Measurements from ENCODE around the gene ZNG1A. TPM values are rescaled to one million over a fixed set of nuclear protein-coding genes. Genes with fewer than 3 reads are reported as not detected.
A peak's percentile ranks its signal among the peaks of the same experiment; 100 is the strongest.
"Not testable (repeated sequence)": the region's sequence is repeated elsewhere in the genome, so short reads cannot be mapped to it uniquely, and the experiment has no call there.

Gene ZNG1A
- 10 to 100 TPM; 32.3 to 70.1 (median 36.4) TPM for total RNA-seq

DNA sequence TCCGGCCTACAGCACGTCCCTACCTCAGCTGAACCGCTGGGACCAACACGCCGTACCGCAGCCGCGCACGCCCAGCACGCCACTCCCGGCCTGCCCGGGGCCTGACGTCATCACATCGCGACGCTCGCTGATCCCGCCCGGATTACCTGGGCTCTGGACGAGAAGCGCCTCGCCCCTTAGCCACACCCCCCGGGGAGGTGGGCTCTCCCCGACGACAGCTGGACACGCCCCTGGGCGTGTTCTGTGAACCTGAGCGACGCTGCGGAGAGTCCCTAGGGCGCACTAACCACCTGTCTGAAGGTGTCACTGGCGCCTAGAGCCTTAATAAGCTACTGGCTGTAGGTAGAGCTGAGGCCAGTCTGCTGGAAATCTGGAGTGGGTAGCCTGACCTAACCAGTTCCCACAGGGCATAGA is at the start of gene ZNG1A:
Gene ZNG1A, minus strand, starts transcription at position 87 of the 414 bp plus-strand sequence. CDS start 87 bp downstream, outside the sequence.
- intact Hi-C loops (cut with DNase I; ENCODE audit: low total_unique reads); H3K9me3 ChIP-seq; H3K27me3 ChIP-seq; H3K36me3 ChIP-seq; H3K4me1 ChIP-seq: not testable (repeated sequence)
- Histone ChIP-seq H3K4me3 (peak within 1 kb of the TSS; percentile 37 to 54 (median 45)), H3K27ac (peak within 1 kb of the TSS; percentile 69 to 73)
- peak; percentile 81 to 86 for DNase-seq (ENCODE audit: low spot score in 2 of 2)

DNA sequence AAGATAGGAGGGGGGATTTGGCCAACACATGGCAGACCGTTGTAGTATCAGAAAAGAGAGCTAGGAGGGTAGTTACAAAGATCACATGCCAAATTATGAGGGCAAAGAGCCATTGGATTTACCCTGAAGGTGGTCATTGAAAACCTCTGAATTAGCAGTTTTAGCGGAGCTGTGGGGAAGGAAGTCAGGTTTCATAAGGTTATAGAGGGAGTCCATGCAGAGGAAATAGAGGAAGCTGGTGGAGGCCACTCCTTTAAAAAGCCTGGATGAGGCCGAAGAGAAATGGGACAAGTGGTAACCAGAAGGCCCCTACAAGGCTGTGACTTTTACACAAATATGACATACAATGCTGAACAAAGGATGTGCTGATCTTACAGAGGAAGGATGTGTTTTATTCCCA is 49.0 kb upstream of the ZNG1A start:
- no peak for DNase-seq (ENCODE audit: low spot score in 2 of 2)
- no peaks in the 10 kb centered on the region for H3K36me3 ChIP-seq
- H3K27ac ChIP-seq: no peak overlapping the region
- H3K4me3 ChIP-seq: no peak overlapping the region
- no peaks in the 10 kb centered on the region for H3K4me1 ChIP-seq
- H3K27me3 ChIP-seq: no peaks in the 10 kb centered on the region
- intact Hi-C loops (cut with DNase I; ENCODE audit: low total_unique reads): no loop called here
- no peaks in the 10 kb centered on the region for H3K9me3 ChIP-seq
- TF ChIP-seq POLR2AphosphoS5 (IDR thresholded peaks at IDR 0.05): no peak
- TF ChIP-seq POLR2A (IDR thresholded peaks at IDR 0.05): no peak
- TF ChIP-seq, protein P1, sequence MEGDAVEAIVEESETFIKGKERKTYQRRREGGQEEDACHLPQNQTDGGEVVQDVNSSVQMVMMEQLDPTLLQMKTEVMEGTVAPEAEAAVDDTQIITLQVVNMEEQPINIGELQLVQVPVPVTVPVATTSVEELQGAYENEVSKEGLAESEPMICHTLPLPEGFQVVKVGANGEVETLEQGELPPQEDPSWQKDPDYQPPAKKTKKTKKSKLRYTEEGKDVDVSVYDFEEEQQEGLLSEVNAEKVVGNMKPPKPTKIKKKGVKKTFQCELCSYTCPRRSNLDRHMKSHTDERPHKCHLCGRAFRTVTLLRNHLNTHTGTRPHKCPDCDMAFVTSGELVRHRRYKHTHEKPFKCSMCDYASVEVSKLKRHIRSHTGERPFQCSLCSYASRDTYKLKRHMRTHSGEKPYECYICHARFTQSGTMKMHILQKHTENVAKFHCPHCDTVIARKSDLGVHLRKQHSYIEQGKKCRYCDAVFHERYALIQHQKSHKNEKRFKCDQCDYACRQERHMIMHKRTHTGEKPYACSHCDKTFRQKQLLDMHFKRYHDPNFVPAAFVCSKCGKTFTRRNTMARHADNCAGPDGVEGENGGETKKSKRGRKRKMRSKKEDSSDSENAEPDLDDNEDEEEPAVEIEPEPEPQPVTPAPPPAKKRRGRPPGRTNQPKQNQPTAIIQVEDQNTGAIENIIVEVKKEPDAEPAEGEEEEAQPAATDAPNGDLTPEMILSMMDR (IDR thresholded peaks at IDR 0.05): no peak

DNA sequence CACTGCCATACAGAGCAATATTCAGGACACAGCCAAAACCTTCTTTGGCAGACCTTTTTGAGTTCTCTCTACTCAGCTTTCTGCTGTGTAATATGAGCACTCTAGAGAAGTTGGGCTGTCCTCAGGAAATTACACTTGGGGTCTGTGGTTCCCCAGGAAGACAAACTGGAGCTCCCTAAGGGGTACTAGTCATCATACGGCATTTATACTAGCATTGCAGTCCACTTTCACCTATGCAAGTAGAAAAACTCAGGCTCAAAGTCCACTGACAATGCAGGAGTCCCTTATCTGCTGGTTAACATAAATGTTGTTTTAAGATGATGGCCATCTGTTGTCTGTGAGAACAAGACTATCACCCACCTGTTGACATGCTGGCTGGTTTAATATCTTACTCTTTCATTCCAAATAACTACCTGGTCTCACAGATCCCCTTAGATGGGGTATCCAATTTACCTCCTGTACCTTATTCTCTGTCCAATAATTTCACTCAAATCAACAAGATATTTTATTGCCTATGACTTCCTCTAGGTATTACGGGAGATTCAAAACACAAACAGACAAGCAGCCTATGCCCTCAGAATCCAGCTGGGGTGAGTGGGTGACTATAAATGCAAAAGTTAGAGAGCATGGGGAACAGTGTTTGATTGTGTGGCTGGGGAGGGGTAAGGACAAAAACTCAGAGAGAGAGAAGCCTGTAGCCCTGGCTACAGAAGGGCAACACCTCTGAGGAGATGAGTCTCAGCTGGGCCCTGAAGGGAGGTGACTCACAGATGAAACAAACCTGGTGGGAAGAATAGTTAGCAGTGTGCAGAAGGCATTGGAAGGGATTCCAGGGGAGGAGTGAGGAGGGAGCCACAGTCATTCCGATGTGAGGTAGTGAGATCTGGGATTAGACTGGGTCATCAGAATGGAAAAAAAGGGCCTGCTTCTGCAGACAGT is 46.0 kb upstream of the ZNG1A start:
- Histone ChIP-seq H3K9me3 (no peaks in the 10 kb centered on the region), H3K4me3 (no peak overlapping the region), H3K27ac (peak overlapping the region; percentile 35 to 58), H3K27me3 (no peaks in the 10 kb centered on the region), H3K4me1 (peaks cover 0 to 7% of the 10 kb centered on the region in 2 donors), H3K36me3 (no peaks in the 10 kb centered on the region)
- TF ChIP-seq, protein P1 (IDR thresholded peaks at IDR 0.05): no peak
- TF ChIP-seq POLR2A (IDR thresholded peaks at IDR 0.05) (no peak), POLR2AphosphoS5 (IDR thresholded peaks at IDR 0.05) (no peak)
- DNase-seq (ENCODE audit: low spot score in 2 of 2): peak in 1 of 2 donors; percentile 49
- intact Hi-C loops (cut with DNase I; ENCODE audit: low total_unique reads): no loop called here

DNA sequence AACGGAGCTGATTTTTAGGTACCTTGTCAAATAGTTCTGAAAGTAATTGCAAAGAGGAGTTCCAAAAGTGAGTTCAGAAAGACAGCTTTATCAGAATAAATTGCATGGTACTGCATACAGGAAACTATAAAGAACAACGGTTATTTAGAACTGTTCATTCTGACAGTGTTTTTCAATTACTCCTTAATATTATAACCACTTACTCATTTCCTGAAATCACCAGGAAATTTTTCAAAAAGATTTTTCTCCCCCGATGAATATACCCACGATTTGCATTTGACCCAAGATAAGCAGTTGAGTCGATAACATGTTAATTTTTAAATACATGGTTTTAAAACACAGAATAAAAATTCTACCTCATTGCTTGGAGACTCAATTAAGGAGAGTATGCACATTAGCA is 45.2 kb upstream of the ZNG1A start:
- H3K4me3 ChIP-seq: no peak overlapping the region
- H3K36me3 ChIP-seq: no peaks in the 10 kb centered on the region
- TF ChIP-seq, protein P1 (IDR thresholded peaks at IDR 0.05): no peak
- no peak for TF ChIP-seq POLR2A (IDR thresholded peaks at IDR 0.05)
- TF ChIP-seq POLR2AphosphoS5 (IDR thresholded peaks at IDR 0.05): no peak
- peaks cover 0 to 7% of the 10 kb centered on the region in 2 donors for H3K4me1 ChIP-seq
- intact Hi-C loops (cut with DNase I; ENCODE audit: low total_unique reads): no loop called here
- no peaks in the 10 kb centered on the region for H3K9me3 ChIP-seq
- peak overlapping the region in 1 of 2 donors; percentile 58 for H3K27ac ChIP-seq
- DNase-seq (ENCODE audit: low spot score in 2 of 2): no peak
- no peaks in the 10 kb centered on the region for H3K27me3 ChIP-seq

DNA sequence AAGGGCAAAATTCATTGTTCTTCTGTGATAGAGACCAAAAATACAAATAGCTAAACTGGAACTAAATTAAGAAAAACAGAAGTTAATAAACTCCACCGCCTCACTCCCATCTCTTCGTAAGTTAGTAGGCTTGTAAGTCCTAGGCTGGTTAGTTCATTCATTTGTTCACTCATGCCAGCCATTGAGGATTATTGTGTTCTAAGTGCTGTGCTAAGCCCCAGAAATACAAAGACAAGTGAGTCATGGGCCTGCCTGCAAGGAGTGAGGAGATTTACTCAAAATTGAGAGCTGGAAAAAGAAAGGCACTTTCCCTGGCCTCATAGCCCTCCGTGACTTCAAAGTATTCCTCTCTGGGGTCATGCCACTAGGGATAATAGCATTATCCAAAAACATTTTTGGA is 44.3 kb upstream of the ZNG1A start:
- Histone ChIP-seq H3K27ac (no peak overlapping the region), H3K4me3 (no peak overlapping the region), H3K27me3 (no peaks in the 10 kb centered on the region), H3K9me3 (no peaks in the 10 kb centered on the region), H3K36me3 (no peaks in the 10 kb centered on the region), H3K4me1 (peaks cover 0 to 7% of the 10 kb centered on the region in 2 donors)
- TF ChIP-seq, protein P1 (IDR thresholded peaks at IDR 0.05): no peak
- TF ChIP-seq POLR2A (IDR thresholded peaks at IDR 0.05): no peak
- DNase-seq (ENCODE audit: low spot score in 2 of 2): no peak
- intact Hi-C loops (cut with DNase I; ENCODE audit: low total_unique reads): no loop called here
